HL-60 (cell line): ENCODE data around the gene BLMH.

Experiments
- DNase-seq, 2 experiments: peaks; one replicate each; pipeline ENCODE4 v3.0.0-alpha.2; 2010 to 2020; ENCODE audit warnings: low read depth in 1 of 2, low spot score in 1 of 2
- H3K27ac ChIP-seq: fragments of 250-450 bp; sonication (Bioruptor Pico); replicated peaks from 2 replicates; pipeline ENCODE4 v1.5.1; 2020; ENCODE audit warnings: mild to moderate bottlenecking, moderate library complexity
- H3K27me3 ChIP-seq: fragments of 250-450 bp; sonication (Bioruptor Pico); 2 replicates; pipeline ENCODE4 v1.5.1; 2021; ENCODE audit warnings: mild to moderate bottlenecking, moderate library complexity; ENCODE audit not compliant: insufficient read depth, poor library complexity, severe bottlenecking
- H3K4me3 ChIP-seq: replicated peaks from 2 replicates; pipeline ENCODE4 v1.5.1; 2011; ENCODE audit warnings: mild to moderate bottlenecking, control low read depth, low read length; ENCODE audit not compliant: insufficient read depth
- CTCF ChIP-seq: IDR thresholded peaks from one replicate; pipeline ENCODE4 v1.5.1; 2011; ENCODE audit warnings: low read length, control low read depth, inconsistent platforms; ENCODE audit not compliant: insufficient read depth
- GABPA ChIP-seq: IDR thresholded peaks from 2 replicates; pipeline ENCODE4 v1.6.1; 2012; ENCODE audit warnings: low read depth
- POLR2AphosphoS5 ChIP-seq: IDR thresholded peaks from 2 replicates; pipeline ENCODE4 v1.6.1; 2012; ENCODE audit warnings: low read depth
- SPI1 ChIP-seq: IDR thresholded peaks from 2 replicates; pipeline ENCODE4 v1.6.1; 2012; ENCODE audit warnings: low read depth, mild to moderate bottlenecking, borderline replicate concordance
- TF ChIP-seq, protein P1 (sequence below): IDR thresholded peaks from 2 replicates; pipeline ENCODE4 v1.6.1; 2012; ENCODE audit warnings: low read depth; ENCODE audit not compliant: insufficient replicate concordance

Gene BLMH

DNA sequence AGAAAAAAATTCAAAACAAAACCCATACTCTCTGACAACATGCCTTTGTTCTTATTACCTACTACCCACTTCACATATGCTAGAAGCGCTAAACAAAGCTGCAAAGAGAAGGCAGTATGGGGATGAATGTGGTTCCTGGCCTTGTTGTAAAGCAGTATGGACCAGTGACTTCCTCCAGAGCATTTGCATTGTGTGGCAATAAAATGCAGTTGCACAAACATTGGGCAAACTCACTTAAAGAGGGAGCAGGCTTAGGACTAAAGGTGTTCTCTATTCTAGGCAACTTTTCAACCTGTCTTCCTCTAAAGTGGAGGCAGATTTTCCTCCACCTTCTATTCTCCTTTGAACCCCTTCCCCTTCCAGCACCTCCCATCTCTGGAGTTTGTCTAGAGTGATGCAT is 25.0 kb upstream of the BLMH start:
- TF ChIP-seq POLR2AphosphoS5 (no peak), SPI1 (peak; percentile 46; the same call in 1 of the 2 replicates)
- peak; percentile 61 to 91 for DNase-seq
- H3K27me3 ChIP-seq, result no peaks in the 10 kb centered on the region
- H3K27ac ChIP-seq, result no peak overlapping the region
- no peak overlapping the region for H3K4me3 ChIP-seq

GRCh38 chr17:30315106-30315505 is 23.4 kb upstream of the BLMH start:
- no peak overlapping the region for H3K4me3 ChIP-seq
- no peak for DNase-seq
- TF ChIP-seq SPI1, result no peak
- no peaks in the 10 kb centered on the region for H3K27me3 ChIP-seq
- no peak overlapping the region for H3K27ac ChIP-seq

GRCh38 chr17:30314474-30314873 is 22.7 kb upstream of the BLMH start:
- no peak for DNase-seq
- Histone ChIP-seq H3K27me3 (no peaks in the 10 kb centered on the region), H3K4me3 (no peak overlapping the region), H3K27ac (no peak overlapping the region)
- TF ChIP-seq GABPA (no peak), POLR2AphosphoS5 (no peak), CTCF (no peak), SPI1 (no peak)
- TF ChIP-seq, protein P1, sequence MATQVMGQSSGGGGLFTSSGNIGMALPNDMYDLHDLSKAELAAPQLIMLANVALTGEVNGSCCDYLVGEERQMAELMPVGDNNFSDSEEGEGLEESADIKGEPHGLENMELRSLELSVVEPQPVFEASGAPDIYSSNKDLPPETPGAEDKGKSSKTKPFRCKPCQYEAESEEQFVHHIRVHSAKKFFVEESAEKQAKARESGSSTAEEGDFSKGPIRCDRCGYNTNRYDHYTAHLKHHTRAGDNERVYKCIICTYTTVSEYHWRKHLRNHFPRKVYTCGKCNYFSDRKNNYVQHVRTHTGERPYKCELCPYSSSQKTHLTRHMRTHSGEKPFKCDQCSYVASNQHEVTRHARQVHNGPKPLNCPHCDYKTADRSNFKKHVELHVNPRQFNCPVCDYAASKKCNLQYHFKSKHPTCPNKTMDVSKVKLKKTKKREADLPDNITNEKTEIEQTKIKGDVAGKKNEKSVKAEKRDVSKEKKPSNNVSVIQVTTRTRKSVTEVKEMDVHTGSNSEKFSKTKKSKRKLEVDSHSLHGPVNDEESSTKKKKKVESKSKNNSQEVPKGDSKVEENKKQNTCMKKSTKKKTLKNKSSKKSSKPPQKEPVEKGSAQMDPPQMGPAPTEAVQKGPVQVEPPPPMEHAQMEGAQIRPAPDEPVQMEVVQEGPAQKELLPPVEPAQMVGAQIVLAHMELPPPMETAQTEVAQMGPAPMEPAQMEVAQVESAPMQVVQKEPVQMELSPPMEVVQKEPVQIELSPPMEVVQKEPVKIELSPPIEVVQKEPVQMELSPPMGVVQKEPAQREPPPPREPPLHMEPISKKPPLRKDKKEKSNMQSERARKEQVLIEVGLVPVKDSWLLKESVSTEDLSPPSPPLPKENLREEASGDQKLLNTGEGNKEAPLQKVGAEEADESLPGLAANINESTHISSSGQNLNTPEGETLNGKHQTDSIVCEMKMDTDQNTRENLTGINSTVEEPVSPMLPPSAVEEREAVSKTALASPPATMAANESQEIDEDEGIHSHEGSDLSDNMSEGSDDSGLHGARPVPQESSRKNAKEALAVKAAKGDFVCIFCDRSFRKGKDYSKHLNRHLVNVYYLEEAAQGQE, result no peak

- no peak for DNase-seq
- no peak overlapping the region for H3K4me3 ChIP-seq
- TF ChIP-seq SPI1, result no peak
- no peak for TF ChIP-seq CTCF
- no peak for TF ChIP-seq POLR2AphosphoS5
- no peak for TF ChIP-seq GABPA
- TF ChIP-seq, protein P1, result no peak
- H3K27me3 ChIP-seq, result no peaks in the 10 kb centered on the region
- H3K27ac ChIP-seq, result no peak overlapping the region
These were observed 20.5 kb upstream of the BLMH start for GRCh38 chr17:30312226-30312625.

DNA sequence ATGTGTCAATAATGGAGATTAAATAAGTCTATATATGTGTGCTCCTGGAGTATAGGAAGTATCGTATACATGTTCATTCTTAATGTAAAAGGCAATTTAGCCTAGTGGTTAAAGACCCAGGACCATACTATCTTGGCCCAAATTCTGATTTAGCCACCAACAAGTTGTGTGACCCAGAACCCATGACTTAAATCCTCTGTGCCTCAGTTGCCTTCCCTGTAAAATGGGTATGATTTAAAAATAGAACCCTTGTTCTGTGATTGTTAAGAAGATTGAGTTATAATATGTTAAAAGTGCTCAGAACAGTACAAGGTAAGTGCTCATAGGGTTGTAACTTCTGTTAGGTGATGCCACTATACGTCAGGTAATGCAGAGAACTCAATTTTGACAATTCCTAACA is 18.8 kb upstream of the BLMH start:
- DNase-seq, result no peak
- no peak for TF ChIP-seq SPI1
- TF ChIP-seq, protein P1, result no peak
- no peak for TF ChIP-seq POLR2AphosphoS5
- no peak for TF ChIP-seq GABPA
- TF ChIP-seq CTCF, result no peak
- no peaks in the 10 kb centered on the region for H3K27me3 ChIP-seq
- H3K27ac ChIP-seq, result no peak overlapping the region
- H3K4me3 ChIP-seq, result no peak overlapping the region
